GM23248 (cell line): ENCODE data around the gene AVPR2. TPM values are rescaled to one million over a fixed set of nuclear protein-coding genes. Genes with fewer than 3 reads are reported as not detected.

Experiments used
- DNase-seq: peaks from one replicate; pipeline ENCODE4 v3.0.0-alpha.2; 2015
- H2AFZ ChIP-seq: fragments of 200-600 bp; sonication (generic); 2 replicates; pipeline ENCODE4 v1.6.1; 2016; ENCODE audit warnings: antibody characterized with exemption
- H3F3A ChIP-seq: fragments of 200-600 bp; sonication (generic); 2 replicates; pipeline ENCODE4 v1.6.1; 2016; ENCODE audit warnings: mild to moderate bottlenecking, antibody characterized with exemption, mixed run types; ENCODE audit not compliant: insufficient read depth
- H3K27ac ChIP-seq: fragments of 200-600 bp; sonication (generic); 2 replicates; pipeline ENCODE4 v1.5.1; 2016; ENCODE audit warnings: mild to moderate bottlenecking
- H3K27me3 ChIP-seq: fragments of 200-600 bp; sonication (generic); replicated peaks from 2 replicates; pipeline ENCODE4 v1.6.1; 2016; ENCODE audit warnings: mild to moderate bottlenecking; ENCODE audit not compliant: insufficient read depth
- H3K36me3 ChIP-seq: fragments of 200-600 bp; sonication (generic); 2 replicates; pipeline ENCODE4 v1.6.1; 2016; ENCODE audit warnings: low read depth, mild to moderate bottlenecking
- H3K4me1 ChIP-seq: fragments of 200-600 bp; sonication (generic); 2 replicates; pipeline ENCODE4 v1.6.1; 2016; ENCODE audit warnings: mild to moderate bottlenecking; ENCODE audit not compliant: insufficient read depth
- H3K4me2 ChIP-seq: fragments of 200-600 bp; sonication (generic); one replicate; pipeline ENCODE4 v1.6.1; 2016; ENCODE audit warnings: mild to moderate bottlenecking; ENCODE audit not compliant: unreplicated experiment
- H3K4me3 ChIP-seq: fragments of 200-600 bp; sonication (generic); 2 replicates; pipeline ENCODE4 v1.5.1; 2016; ENCODE audit warnings: mild to moderate bottlenecking
- H3K79me2 ChIP-seq: fragments of 200-600 bp; sonication (generic); 2 replicates; pipeline ENCODE4 v1.6.1; 2016; ENCODE audit warnings: mild to moderate bottlenecking; ENCODE audit not compliant: insufficient read depth
- H3K9ac ChIP-seq: fragments of 200-600 bp; sonication (generic); 2 replicates; pipeline ENCODE4 v1.6.1; 2016; ENCODE audit warnings: mild to moderate bottlenecking
- H3K9me2 ChIP-seq: fragments of 200-600 bp; sonication (generic); 2 replicates; pipeline ENCODE4 v1.6.1; 2016; ENCODE audit warnings: mixed run types, mild to moderate bottlenecking, moderate library complexity; ENCODE audit not compliant: insufficient read depth
- H3K9me3 ChIP-seq: fragments of 200-600 bp; sonication (generic); one replicate; pipeline ENCODE4 v1.6.1; 2017; ENCODE audit warnings: low read depth
- H4K20me1 ChIP-seq: fragments of 200-600 bp; sonication (generic); 2 replicates; pipeline ENCODE4 v1.6.0; 2016; ENCODE audit not compliant: insufficient read depth
- EZH2 ChIP-seq: fragments of 200-600 bp; sonication (generic); IDR thresholded peaks from 2 replicates; pipeline ENCODE4 v1.6.1; 2018; ENCODE audit warnings: antibody characterized with exemption, mild to moderate bottlenecking; ENCODE audit not compliant: insufficient read depth, poor library complexity, severe bottlenecking
- EZH2phosphoT487 ChIP-seq: fragments of 200-600 bp; sonication (generic); IDR thresholded peaks from 2 replicates; pipeline ENCODE4 v1.6.1; 2018; ENCODE audit warnings: antibody characterized with exemption, moderate library complexity, mild to moderate bottlenecking, low read depth; ENCODE audit not compliant: insufficient read depth
- WGBS, 2 experiments: methylation state at CpG; one replicate each; pipeline ENCODE4 v1.1.6; 2015 to 2017; ENCODE audit warnings: low lambda C conversion rate in 2 of 2, low coverage in 1 of 2; ENCODE audit errors: missing lambda C conversion rate in 2 of 2; 5-methylcytosine and 5-hydroxymethylcytosine counted together
- in situ Hi-C: fragments of 300-500 bp; cut with MboI; formaldehyde crosslinking; loops from 2 replicates; pipeline ENCODE4 v1.15.0; 2020
- polyA plus RNA-seq: library from polyadenylated mRNA; unstranded; fragments of >200 nt; fragmentation: Nextera tagmentation; extraction: Ambion mirVana; gene quantifications from 2 replicates; pipeline ENCODE4 v1.2.1, GENCODE V29; 2016
- total RNA-seq: library from RNA; depleted of rRNA; stranded (reverse); fragments of >200 nt; shearing (Covaris generic); gene quantifications from 2 replicates; pipeline ENCODE4 v1.2.3, GENCODE V29; 2014

Gene AVPR2
- total and polyA plus RNA-seq, 2 experiments from 2014 or later, result not detected

DNA sequence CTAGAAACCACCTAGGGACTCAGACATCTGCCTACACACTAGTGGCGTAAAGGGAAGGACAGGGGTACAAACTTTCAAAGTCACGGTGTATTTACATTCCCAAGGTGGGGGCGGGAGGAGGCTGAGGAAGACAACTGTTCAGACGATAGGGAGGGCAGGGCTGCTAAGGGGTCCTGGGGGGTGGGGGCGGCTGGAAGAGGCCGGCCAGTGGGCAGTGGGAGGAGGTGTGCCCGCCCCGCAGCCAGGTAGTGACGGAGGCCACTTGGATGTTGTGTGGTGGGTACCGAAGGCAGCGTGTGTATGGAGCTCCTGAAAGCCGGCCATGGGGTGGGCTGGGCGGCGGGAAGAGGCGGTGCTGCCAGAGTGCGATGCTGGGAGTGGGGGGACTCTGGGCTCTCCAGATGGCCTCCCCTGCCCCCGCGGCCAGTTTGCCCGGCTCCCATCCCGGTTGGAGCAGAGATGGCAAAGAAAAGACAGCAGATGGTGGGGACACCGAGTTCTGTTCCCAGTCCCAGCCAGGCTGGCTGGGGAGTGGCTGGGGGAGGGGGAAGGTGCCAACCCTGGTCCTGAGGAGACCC lies 42.7 kb upstream of the AVPR2 start:
- TF ChIP-seq EZH2, result no peak
- no peak for TF ChIP-seq EZH2phosphoT487
- no peak for DNase-seq
- no peak overlapping the region for H3K27ac ChIP-seq

DNA sequence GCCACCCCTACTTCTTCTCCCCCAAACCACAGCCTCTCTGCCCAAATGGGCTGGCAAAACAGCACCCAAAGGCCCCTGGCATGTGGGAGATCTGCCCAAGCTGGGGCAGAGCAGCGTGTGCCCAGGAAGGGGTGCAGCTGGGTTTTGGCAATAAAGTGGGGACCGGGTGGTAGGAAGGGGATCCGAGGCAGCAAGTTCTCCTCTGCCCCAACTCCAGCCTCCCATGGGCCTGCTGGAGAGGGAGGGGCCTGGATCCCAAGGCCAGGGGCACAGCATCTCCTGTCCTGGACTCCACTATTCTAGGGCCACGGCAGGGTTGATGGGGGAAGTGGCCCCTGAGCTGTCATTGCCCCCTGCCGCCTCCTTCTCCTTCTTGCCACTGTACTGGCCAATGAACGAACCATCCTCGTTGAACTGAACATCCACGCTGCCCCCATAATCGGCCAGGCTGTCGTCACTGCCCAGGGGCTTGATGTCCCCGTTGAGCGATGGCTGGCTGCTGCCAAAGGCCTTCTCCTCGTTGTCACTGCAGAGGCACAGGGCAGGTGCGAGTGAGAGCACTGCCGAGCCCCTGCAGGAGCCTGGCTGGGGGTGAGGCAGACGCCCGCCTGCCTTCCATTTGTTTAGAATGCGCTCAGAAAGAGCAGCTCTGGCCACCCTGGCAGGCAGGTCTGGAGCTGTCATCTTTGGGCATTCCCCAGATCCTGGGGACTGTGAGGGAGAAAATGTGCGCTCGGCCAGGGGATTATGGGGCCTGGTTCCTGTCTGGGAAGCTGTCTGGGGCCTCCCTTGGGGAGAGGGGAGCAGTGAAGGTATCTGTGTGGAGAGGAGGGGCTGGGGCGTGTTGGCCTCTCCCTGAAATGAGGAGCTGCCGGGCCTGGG lies 41.9 kb upstream of the AVPR2 start:
- no peaks in the 10 kb centered on the region for H3F3A ChIP-seq
- no peaks in the 10 kb centered on the region for H3K79me2 ChIP-seq
- H3K27me3 ChIP-seq, result no peaks in the 10 kb centered on the region
- H3K27ac ChIP-seq, result no peak overlapping the region
- no peaks in the 10 kb centered on the region for H3K36me3 ChIP-seq
- no peak overlapping the region for H2AFZ ChIP-seq
- no peak overlapping the region for H3K9ac ChIP-seq
- no peaks in the 10 kb centered on the region for H3K9me2 ChIP-seq
- in situ Hi-C loops, result no loop called here
- no peak overlapping the region for H3K4me2 ChIP-seq
- no peaks in the 10 kb centered on the region for H4K20me1 ChIP-seq
- H3K9me3 ChIP-seq, result no peaks in the 10 kb centered on the region
- H3K4me3 ChIP-seq, result no peak overlapping the region
- no peak for DNase-seq
- TF ChIP-seq EZH2phosphoT487 (no peak), EZH2 (no peak)
- no peaks in the 10 kb centered on the region for H3K4me1 ChIP-seq
- WGBS, 2 experiments, result 45 to 46% methylated on average over 18 to 19 of the region's 22 CpGs

More for the DNA sequence above, 42.7 kb upstream of the AVPR2 start:
- Histone ChIP-seq H2AFZ (no peak overlapping the region), H3K4me2 (no peak overlapping the region), H3K9ac (no peak overlapping the region), H3F3A (no peaks in the 10 kb centered on the region), H3K4me3 (no peak overlapping the region), H3K36me3 (no peaks in the 10 kb centered on the region), H3K9me3 (no peaks in the 10 kb centered on the region), H3K79me2 (no peaks in the 10 kb centered on the region), H3K9me2 (no peaks in the 10 kb centered on the region), H4K20me1 (no peaks in the 10 kb centered on the region), H3K27me3 (no peaks in the 10 kb centered on the region), H3K4me1 (no peaks in the 10 kb centered on the region)
- 67 to 91% methylated on average over 6 to 20 of the region's 21 CpGs for WGBS, 2 experiments
- in situ Hi-C loops, result no loop called here

- H4K20me1 ChIP-seq, result no peaks in the 10 kb centered on the region
- WGBS, 2 experiments, result 56 to 87% methylated on average over 5 to 26 of the region's 28 CpGs
- H2AFZ ChIP-seq, result no peak overlapping the region
- H3K9me3 ChIP-seq, result no peaks in the 10 kb centered on the region
- no peaks in the 10 kb centered on the region for H3K36me3 ChIP-seq
- no peaks in the 10 kb centered on the region for H3K4me1 ChIP-seq
- H3K4me3 ChIP-seq, result no peak overlapping the region
- TF ChIP-seq EZH2phosphoT487 (no peak), EZH2 (no peak)
- no peaks in the 10 kb centered on the region for H3K27me3 ChIP-seq
- H3K9me2 ChIP-seq, result no peaks in the 10 kb centered on the region
- no peak for DNase-seq
- H3K4me2 ChIP-seq, result no peak overlapping the region
- no peak overlapping the region for H3K9ac ChIP-seq
- in situ Hi-C loops, result no loop called here
- H3K79me2 ChIP-seq, result no peaks in the 10 kb centered on the region
- no peaks in the 10 kb centered on the region for H3F3A ChIP-seq
- H3K27ac ChIP-seq, result no peak overlapping the region
Measured at GRCh38 chrX:153863251-153863991, 41.1 kb upstream of the AVPR2 start.

DNA sequence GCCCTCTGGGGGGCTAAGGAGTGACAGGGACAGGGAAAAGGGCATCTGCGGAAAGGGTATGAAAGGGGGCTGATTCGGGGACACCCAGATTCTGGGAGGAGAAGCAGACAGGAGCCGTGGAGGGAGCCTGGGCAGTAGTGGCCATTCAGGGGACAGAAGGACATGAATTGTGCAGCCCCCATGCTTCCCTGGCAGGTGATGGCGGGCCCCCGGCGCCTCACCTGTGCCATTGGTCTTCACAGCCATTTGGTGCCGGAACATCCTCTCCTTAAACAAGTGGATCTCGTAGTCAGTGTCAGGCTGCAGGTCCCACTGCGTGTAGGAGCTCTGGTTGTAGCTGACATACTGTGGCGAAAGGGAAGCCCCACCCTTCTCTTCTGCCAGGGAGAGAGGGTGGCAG lies 40.4 kb upstream of the AVPR2 start:
- Histone ChIP-seq H3K9ac (no peak overlapping the region), H3K9me3 (no peaks in the 10 kb centered on the region), H3F3A (no peaks in the 10 kb centered on the region), H2AFZ (no peak overlapping the region), H3K79me2 (no peaks in the 10 kb centered on the region), H3K27ac (no peak overlapping the region), H3K4me1 (no peaks in the 10 kb centered on the region), H3K27me3 (no peaks in the 10 kb centered on the region), H4K20me1 (no peaks in the 10 kb centered on the region), H3K36me3 (no peaks in the 10 kb centered on the region), H3K9me2 (no peaks in the 10 kb centered on the region), H3K4me2 (no peak overlapping the region), H3K4me3 (no peak overlapping the region)
- 77% methylated on average over 5 to 6 of the region's 10 CpGs for WGBS, 2 experiments
- DNase-seq, result no peak
- no peak for TF ChIP-seq EZH2
- no peak for TF ChIP-seq EZH2phosphoT487
- in situ Hi-C loops, result no loop called here
